K562 treated with DMSO at 1 percent for 24 hours (cell line): ENCODE measurements around the gene ZBTB33. TPM values are rescaled to one million over a fixed set of nuclear protein-coding genes. Genes with fewer than 3 reads are reported as not detected.

ENCODE experiments used
- total RNA-seq: library from RNA; unstranded; fragments of 300-600 nt; gene quantifications from 2 replicates; pipeline ENCODE4 v1.2.3, GENCODE V29; 2022; ENCODE audit warnings: low read depth; ENCODE audit not compliant: insufficient read depth

ZBTB33 gene, protein sequence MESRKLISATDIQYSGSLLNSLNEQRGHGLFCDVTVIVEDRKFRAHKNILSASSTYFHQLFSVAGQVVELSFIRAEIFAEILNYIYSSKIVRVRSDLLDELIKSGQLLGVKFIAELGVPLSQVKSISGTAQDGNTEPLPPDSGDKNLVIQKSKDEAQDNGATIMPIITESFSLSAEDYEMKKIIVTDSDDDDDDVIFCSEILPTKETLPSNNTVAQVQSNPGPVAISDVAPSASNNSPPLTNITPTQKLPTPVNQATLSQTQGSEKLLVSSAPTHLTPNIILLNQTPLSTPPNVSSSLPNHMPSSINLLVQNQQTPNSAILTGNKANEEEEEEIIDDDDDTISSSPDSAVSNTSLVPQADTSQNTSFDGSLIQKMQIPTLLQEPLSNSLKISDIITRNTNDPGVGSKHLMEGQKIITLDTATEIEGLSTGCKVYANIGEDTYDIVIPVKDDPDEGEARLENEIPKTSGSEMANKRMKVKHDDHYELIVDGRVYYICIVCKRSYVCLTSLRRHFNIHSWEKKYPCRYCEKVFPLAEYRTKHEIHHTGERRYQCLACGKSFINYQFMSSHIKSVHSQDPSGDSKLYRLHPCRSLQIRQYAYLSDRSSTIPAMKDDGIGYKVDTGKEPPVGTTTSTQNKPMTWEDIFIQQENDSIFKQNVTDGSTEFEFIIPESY
- total RNA-seq, result 6.9 and 9.2 TPM in 2 replicates

DNA sequence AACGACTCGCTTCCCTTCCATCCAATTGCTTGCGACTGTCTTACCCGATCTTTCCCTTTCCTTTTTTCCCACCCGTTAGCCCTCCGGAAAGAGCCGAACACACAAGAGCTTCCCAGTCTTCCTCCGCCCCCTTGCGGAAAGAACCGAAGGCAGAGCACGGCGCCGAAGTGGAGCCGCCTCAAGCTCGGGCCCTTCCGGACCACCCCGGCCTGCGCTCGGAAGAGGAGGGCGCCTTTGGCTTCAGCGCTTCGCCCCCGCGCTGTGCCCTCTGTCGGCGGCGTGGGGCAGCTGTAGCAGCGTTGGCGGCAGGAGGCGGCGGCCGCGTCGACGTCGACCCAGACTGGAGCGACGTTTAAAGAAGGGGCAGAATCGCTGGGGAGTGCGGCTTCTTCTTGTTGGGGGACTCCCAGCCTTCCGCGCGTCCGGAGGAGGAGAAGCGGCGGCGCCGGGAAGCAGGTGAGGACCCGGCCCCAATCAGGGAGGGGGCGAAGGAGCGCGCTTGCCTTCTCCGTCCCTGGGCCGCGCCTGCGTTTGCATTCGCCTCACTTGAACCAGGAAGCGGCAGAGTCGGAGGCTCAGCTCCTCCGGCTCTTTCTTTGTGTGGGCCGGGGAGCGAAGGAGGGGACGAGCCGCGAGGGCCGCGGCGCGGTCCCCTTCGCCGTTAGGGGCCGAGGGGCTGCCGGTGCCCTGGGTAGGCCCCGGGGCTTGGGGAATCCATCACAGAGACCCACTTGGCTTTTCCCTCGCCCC is at the start of gene ZBTB33:
TSS of gene ZBTB33 (plus strand) at position 291 of the 750 bp plus-strand sequence. CDS start 2,604 bp downstream, outside the sequence.

Other genes with a start within 250 kb of the ZBTB33 start
- 4.8 TPM in 2 replicates for gene RHOXF2B, start 173.1 kb upstream of the ZBTB33 start, total RNA-seq
- not detected in 2 replicates for gene RHOXF1, start 134.9 kb upstream of the ZBTB33 start, total RNA-seq
- 113 and 116 TPM in 2 replicates for gene RHOXF2, start 92.2 kb upstream of the ZBTB33 start, total RNA-seq
- gene TMEM255A, start 60.6 kb downstream of the ZBTB33 start, total RNA-seq, result not detected in 2 replicates
- not detected in 2 replicates for gene ATP1B4, start 111.3 kb downstream of the ZBTB33 start, total RNA-seq
- 61.9 and 69.2 TPM in 2 replicates for gene LAMP2, start 218.5 kb downstream of the ZBTB33 start, total RNA-seq